CD1c-positive myeloid dendritic cell (primary cell): Measurements from ENCODE around the gene TMPRSS4.
"Not testable (repeated sequence)": the region's sequence is repeated elsewhere in the genome, so short reads cannot be mapped to it uniquely, and the experiment has no call there.

Experiments
- DNase-seq: peaks from one replicate; pipeline ENCODE4 v3.0.0-alpha.2; 2016; ENCODE audit errors: extremely low spot score

Gene TMPRSS4

DNA sequence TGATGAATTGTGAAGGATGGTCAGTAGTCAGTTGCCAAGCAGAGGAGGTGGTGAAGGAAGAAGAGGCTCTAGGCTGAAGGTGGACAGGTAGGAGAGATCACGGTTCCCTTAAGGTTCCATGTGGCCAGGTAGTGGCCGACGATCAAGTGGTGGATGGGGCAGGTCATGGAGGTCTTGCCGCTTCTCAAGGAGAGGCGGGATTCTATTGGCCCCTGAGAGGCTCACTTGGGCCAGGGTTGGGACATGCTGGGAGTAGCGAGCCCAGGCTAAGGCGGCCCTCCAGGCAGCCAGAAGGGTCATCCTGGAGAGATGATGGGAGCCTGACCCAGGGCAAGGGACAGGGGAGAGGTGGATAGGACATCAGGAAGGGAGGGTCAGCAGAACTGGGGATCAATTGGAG is 20.9 kb upstream of the TMPRSS4 start:
- no peak for DNase-seq

DNA sequence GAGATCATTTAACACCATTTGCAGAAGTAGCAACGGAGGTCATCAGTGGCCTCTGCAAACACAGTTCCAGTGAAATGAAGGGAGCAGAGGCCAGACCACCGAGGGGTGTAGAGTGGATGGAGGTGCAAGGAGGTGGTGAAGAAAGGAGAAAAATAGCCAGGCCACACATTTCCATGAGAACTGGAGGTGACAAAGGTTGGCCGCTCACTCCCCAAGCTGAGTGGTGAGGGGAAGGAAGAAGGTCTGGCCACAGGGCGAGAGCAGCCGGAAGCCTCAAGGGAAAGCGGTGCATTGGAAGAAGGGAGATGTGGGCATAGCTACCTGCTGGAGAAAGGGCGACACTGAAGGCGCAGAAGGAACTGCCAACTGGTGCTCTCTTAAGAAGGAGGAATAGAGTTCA is 20.1 kb upstream of the TMPRSS4 start:
- DNase-seq = no peak

DNA sequence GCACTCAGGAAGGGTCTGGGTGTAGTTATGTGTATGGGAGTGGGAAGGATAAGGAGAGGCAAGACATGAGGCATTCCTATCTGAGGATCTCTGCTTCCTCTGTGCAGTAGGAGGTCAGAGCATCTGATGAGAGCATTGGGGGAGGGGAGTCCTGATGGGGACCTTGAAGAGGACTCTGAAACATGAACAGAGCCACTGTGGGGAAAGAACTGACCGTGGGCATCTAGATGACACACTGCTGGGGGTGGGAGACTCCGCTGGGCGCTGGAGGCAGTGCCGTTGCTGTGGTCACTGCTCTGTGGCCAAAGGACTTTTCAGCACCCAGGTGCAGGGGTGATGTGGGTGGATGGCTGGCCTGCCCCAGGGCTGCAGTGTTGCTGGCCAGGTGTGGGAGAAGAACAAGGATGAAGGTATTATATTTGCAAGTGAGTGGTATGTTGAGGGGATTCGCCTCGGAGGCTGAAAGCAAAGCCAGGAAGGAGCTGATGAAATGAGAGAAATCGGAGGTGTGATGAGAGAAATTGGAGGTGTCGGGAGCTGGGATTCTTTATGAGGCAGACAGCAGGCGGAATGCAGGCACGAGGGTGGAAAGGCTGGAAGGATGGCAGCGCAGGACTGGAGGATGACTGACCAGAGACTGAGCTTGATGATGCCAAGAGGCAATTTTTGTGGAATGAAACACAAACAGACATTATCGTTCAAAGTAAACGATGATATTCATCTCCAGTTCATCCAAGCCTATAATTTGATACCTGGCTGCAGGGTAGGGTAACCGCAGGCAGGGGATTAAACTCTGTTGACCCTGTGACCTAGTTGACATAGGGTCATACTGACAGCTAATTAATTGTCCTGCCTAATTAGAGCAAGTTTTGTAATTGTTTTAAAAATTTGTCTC is 19.4 kb upstream of the TMPRSS4 start:
- no peak for DNase-seq

DNA sequence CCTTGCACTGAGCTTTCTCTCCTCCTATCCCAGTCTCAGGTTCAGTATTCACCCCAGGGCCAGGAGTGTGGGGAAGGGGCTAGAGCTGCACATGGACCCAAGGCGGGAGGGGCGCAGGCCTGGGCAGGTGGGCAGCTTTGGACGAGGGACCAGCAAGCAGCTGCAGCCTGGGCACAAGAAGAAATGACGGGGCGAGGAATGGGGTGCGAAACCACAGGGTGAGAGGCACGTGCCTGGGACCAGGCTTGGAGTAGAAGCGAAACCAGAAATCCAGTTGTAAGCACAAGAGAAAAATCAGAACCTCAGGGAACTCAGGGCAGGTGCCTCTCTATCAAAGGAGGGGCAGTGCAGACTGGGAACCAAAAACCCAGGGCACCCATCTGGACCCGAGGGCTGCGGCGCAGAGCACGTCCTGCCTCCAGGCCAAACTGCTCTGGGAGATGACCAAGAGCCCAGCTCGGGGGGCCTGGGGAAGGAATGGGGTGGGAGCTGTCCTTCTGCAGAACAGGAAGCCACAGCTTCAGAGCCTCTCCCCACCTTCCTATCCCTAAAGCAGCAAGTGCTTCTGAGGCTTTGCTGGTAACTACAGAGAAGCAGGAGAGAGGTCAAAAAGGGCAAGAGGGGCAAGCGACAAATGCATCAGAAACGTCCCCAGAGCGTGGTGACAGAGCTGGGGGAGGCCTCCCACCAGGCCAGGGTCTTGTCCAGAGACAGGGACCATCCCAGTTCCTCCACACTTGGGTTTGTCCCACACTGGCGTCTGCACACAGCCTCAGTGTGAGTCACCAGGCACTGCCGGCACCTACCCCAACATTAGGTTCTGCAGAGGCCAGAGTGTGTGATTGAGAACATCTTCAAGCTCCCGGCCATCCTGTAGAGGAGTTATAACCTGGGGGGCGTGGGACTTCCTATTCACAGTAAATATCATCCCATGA is 18.3 kb upstream of the TMPRSS4 start:
- peak; percentile 44 for DNase-seq

DNA sequence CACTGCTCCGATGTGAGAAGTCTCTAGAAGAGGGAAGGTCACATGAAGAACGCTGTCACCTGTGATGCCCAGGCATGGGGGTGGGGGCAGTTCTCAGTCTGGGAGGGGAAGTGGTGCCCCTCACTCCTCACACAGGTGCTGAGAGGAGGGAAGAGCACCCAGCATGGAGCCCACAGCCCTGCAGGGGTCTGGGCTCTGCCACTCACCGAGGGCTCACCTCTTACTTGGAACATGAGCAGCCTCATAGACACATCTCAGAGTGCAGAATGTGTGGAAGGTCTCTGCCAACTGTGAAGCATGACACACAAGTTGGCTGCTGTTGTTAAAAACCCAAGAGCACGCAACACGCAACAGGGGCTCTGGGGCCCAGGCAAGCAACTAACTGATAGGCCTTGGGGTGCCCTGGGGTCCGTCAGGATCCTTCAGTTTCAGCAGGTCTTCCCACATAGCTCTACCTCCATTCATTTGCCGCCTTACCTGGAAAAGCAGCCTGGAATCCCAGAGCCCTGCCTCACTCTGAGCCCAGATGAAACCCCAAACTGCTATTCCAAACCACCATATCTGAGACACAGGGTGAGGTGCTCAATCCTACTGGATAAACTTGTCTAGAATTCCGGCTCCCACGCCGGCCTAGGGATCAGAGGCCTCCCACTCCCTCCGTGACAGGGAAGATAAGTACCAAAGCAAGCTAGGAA is 17.5 kb upstream of the TMPRSS4 start:
- no peak for DNase-seq

DNA sequence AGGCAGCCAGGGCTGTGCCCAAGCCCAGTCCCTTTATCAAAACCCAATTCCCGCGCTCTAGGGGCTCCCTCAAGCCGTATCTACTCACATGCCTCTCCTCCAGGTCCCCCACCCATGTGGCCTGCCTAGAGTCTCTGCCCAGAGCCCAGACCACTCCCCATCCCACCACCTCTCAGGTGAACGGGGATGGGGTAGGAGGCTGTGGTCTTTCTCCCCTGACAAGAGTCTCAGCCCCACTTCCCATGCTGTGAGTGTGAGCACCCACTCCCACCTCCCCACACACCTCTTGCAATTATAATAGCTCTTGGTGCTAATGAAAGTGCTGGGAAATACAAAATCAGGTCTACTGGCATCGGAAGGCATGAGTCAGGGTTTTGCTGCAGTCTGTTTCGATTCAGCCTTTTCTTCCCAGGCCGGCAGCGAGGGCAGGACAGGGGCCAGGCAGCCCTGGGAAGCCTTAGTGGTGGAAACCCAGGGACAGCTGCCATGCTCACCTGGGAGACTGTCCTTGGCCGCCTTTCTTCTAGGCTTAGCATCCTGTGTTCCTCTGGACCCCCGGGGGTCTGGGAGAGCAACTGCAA is 16.7 kb upstream of the TMPRSS4 start:
- no peak for DNase-seq

DNA sequence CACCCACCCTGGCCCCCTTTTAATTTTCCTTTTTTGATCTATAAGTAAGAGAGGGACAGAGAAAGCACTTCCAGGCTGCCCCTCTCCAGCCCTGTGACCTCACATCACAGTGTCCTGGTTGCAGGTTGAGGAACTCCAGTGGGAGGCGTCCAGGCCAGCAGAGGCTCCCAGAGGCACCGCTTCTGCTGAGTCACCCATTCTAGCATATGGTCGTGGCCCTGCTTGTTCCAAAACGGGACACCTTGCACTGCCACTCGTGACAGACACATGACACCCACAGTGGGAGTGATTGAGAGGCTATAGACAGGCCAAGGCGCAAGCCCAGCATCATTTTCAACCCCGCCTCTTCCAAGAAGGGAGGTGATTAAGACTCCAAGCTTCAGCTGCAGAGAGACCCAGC is 16.0 kb upstream of the TMPRSS4 start:
- DNase-seq = peak; percentile 74

DNA sequence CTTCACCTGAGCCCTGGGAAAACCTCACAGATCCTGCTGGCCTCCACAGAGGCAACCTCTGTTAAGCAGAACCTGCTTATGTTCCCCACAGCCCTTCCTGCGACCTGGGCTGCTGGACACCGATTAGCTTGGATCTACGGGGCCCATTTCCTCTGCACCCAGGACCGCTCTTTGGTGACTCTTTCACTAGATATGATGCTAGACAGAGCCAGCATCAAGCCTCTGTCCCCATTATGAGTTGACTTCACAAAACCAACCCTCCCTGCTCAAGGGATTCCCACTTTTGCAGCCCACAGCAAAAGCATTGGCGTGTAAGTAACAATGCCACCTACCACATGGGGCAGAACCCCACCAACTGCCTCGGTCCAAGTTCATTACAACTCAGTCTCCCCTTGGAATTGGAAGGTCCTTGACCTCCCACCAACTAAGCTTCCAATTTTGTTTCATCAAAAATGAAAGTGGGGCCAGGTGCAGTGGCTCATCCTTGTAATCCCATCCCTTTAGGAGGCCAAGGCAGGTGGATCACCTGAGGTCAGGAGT is 15.2 kb upstream of the TMPRSS4 start:
- DNase-seq = no peak

DNA sequence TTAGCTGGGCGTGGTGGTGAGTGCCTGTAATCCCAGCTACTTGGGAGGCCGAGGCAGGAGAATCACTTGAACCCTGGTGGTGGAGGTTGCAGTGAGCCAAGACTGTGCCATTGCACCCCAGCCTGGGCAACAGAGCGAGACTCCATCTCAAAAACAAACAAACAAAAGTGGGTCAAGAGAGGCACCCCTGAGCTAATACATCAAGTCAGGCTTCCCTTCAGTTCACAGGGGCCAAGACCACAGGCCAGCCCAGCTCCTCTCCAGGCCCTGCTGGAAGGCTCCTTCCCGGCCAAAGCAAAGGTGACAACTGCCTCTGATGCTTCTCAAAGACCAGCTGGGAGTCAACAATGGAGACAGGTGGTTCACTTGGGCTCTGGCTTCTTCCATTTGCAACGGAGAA is 14.7 kb upstream of the TMPRSS4 start:
- not testable (repeated sequence) for DNase-seq

DNA sequence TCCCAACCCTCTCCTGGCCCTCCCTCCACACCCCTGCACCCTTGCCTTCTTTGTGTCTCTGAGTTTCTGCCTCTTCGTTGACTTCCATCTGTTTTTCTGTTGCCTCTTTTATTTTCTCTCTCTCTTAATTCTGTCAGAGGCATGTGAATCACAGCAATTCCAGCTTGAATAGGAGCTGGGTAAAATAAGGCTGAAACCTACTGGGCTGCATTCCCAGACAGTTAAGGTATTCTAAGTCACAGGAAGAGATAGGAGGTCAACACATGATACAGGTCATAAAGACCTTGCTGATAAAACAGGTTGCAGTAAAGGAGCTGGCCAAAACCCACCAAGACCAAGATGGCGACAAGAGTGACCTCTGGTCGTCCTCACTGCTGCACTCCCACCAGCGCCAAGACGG is 14.2 kb upstream of the TMPRSS4 start:
- DNase-seq = not testable (repeated sequence)

DNA sequence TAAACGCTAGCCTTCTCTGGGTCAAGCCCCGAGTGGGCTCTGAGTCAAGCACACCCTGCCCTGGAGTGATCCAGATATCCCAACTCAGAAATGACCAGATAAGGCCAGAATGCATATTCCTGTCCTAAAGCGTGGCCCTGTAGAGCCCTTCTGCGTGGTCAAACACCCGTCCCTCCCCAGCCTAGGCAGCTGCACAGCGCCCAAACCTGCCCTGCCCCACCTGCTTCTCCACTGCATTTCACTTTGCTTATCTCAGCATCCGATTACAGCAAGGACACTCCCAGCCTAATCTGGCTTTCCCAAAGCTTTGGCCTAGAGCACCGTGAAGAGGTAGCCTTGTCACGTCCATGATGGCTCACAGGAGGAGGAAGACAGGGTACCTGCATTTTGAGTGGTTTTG is 11.9 kb upstream of the TMPRSS4 start:
- DNase-seq = no peak

DNA sequence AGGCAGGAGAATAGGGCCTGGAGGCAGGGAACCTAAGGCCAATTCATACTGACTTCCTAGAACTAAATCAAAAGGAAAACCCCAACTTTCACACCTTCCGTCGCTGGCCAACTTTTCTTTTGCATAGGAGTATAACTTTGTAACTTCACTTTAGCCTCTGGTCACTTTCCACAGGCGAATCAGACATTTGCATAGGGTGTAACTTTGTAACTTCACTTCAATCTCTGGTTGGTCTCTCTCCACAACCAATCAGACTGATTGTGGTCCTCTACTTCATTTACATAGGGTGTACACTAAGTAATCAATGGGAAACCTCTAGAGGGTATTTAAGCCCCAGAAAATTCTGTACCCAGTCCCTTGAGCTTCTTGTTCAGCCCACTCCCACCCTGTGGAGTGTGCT is 11.5 kb upstream of the TMPRSS4 start:
- DNase-seq = no peak

DNA sequence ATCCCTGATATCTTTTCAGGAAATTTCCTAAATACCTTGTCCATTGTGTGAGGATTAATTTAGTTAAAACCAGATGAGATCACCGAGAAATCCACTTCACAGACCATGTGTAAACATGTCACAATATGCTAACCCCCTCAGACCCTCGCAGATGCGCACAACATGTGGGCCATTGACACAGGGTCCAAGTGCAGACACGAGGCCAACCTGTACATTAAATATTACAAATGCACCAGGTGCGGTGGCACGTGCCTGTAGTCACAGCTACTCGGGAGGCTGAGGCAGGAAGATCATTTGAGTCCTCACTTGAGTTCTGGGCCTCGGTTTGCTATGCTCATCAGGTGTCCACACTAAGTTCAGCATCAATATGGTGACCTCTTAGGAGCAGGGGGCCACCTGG is 9.9 kb upstream of the TMPRSS4 start:
- DNase-seq = no peak

DNA sequence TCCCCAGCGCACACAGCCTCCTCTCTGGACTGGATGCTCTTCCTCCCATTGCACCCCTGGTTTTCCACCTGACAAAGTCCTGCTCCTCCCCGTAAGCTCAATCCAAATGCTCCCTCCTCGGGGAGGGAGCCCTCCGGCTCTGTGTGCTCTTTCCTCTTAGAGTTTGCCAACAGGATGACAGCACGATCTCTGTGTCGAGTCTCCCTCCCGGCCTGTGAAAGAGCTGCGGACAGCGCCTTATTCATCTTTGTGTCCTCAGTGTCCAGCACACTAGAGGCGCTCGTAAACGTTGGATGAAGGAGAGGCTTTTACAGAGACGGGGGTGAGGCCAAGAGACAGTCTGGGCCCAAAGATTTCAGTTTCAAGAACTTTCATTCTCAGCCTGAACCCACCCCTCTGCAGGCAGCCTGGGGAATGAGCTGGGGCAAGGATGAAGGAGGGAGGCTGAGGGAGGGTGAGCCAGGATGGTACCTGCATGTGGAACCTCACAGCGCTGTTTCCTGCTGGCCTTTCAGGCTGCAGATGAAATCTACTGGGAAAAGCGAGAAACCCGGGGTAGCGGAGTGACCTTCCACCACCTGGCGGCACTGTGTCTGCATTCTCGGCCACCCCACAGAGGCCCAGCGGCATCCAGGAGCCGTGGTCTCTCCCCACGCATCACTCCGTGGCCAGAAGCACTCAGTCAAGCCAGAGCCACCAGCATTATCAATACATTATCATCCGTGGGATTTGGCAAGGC is 8.5 kb upstream of the TMPRSS4 start:
- DNase-seq = no peak

DNA sequence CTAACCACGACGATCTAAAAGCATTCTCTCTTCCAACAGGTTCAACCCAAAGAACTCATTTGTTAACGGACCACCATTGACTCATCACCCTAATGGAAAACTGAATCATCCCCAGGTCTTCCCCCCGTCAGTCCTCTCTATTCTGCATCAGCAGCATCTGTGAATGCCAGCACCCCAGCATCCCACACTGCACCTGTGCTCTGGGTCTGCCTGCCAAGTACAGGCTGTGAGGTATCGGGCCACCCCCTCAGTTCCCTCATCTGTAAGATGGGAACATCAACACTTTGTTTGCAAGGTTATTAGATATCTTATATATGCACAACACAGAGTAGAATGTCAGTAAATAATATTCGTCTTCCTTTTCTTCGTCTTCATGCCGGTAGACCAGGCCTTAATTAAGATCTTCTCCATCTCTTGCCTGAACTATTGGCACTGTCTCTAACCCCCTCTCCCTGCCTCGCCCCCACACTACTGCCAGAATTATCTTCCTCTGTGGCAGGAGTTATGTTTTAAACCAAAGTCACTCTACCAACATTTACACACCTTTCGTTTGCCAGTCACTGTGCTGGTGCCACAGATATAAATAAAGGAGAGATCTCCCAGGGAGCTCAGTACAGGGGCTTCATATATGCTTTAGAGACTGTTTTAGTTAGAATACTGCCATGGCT is 7.8 kb upstream of the TMPRSS4 start:
- DNase-seq = no peak

DNA sequence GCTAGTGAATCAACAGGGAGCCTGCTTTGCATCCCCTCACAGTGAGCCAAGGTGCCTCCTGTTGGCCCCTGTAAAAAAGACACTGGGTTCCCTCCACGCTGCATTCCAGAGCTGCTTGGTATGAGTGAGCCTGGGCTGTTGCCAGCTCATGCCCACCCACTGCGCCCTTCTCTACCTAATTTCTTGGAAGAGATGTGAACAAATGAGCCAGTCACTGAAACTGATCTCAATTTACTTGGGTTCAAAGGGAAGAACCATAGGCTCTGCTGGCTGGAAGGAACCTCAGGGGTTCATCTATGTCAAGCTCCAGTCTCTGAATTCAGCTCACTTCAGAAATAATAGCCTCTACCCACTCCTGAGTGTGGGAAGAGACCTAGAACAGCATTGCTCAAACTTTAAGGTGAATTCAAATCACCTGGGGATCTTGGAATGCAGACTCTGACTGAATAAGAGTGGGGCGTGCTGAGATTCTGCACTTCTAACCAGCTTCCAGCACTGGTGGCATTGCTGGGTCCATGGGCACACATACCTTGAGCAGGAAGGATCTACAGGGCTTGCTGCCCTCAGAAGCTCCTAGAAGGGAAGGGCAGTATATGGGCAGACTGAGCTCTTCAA is 5.4 kb upstream of the TMPRSS4 start:
- DNase-seq = no peak

DNA sequence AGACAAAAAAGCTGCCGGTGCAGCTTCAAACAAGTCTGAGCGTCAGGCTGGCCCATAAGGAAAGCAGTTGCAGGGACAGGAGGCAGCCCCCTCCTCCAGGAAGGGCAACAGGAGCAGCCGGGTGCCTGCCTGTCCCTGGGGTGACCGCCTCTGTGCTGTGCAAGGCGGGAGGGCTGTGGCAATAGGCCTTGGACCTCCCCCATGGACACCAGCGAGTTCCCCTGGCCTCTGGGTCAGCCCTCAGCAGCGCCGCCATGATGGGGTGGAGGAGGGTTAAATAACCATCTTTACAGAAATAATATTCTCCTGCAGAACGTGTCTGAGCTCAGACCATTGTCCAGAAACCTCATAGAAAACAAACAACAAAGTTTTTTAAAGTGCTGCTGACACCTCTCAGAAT is 3.3 kb upstream of the TMPRSS4 start:
- DNase-seq = no peak

DNA sequence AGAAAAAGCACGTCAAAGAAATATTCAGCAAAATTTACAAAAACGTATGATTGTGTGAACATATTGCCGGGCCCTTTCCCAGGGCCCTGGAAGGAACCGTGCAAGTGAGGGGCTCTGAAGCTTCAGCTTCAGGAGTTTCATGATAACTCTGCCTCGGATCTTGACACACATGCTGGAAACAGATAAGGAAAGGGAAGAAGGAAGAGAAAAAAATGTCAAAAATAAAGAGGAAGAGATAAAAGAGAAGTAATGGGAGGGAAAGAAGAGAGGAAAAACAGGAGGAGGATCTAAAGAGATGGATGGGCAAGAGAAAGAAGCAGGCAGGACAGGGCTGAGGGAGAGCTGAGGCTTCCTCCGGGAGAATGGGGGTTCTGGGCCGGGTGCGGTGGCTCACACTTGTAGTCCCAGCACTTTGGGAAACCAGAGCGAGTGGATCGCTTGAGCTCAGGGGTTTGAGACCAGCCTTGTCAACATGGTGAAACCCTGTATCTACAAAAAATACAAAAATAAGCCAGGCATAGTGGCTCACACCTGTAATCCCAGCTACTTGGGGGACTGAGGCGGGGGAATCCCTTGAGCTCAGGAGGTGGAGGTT is 2.7 kb upstream of the TMPRSS4 start:
- DNase-seq = no peak

DNA sequence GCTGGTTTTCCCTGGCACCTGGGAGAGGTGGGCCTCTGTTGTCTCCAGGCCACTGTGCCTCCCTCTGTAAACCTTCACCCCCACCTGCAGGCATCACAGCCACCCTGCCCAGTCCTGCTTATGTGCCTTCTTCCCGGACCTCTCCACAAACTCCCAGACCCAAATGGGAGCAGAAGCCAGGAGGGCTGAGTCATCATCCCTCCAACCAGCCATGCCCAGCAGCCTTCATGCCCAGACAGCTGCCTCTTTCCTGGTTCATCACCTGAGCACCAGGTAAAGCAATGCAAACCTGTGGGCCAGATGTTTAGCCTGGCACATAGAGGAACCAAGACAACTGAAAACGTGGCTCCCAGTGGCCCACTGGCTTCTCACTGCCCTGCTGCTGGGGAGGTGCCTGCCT is 2.1 kb upstream of the TMPRSS4 start:
- DNase-seq = no peak
